ENCODE data around the gene THOP1. TPM values are rescaled to one million over a fixed set of nuclear protein-coding genes. Genes with fewer than 3 reads are reported as not detected.

The THOP1 gene
- total RNA-seq, 1 donor from 2014 or later, result 29.3 TPM

DNA sequence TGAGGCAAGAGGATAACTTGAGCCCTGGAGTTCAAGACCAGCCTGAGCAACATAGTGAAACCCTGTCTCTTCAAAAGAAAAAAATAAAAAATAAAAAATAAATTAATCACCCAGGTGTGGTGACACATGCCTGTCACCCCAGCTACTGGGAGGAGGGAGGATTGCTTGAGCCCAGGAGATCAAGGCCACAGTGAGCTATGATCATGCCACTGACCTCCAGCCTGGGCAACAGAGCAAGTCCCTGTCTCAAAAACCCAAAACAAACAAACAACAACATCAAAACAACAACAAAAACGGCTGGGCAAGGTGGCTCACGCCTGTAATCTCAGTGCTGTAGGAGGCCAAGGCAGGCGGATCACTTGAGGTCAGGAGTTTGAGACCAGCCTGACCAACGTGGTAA, 41.2 kb upstream of the THOP1 start:
- no peak overlapping the region for H3K4me3 ChIP-seq
- H3K36me3 ChIP-seq, result no peaks in the 10 kb centered on the region
- no peak overlapping the region for H3K27ac ChIP-seq
- intact Hi-C loops (cut with DNase I), result loop anchor here (5.0 kb wide), 1 partner anchor 97 kb away; no protein-coding TSS in a partner anchor
- TF ChIP-seq CTCF (IDR thresholded peaks at IDR 0.05), result no peak
- ATAC-seq, result no peak
- H3K9me3 ChIP-seq, result no peaks in the 10 kb centered on the region
- DNase-seq, result no peak
- no peaks in the 10 kb centered on the region for H3K4me1 ChIP-seq
- H3K27me3 ChIP-seq, result peaks cover 5% of the 10 kb centered on the region

GRCh38 chr19:2747349-2747748, 38.0 kb upstream of the THOP1 start:
- Histone ChIP-seq H3K4me1 (no peaks in the 10 kb centered on the region), H3K27me3 (peaks cover 5% of the 10 kb centered on the region), H3K9me3 (no peaks in the 10 kb centered on the region), H3K36me3 (no peaks in the 10 kb centered on the region), H3K27ac (no peak overlapping the region), H3K4me3 (no peak overlapping the region)
- no peak for ATAC-seq
- DNase-seq, result no peak
- no peak for TF ChIP-seq CTCF (IDR thresholded peaks at IDR 0.05)
- intact Hi-C loops (cut with DNase I), result no loop called here

DNA sequence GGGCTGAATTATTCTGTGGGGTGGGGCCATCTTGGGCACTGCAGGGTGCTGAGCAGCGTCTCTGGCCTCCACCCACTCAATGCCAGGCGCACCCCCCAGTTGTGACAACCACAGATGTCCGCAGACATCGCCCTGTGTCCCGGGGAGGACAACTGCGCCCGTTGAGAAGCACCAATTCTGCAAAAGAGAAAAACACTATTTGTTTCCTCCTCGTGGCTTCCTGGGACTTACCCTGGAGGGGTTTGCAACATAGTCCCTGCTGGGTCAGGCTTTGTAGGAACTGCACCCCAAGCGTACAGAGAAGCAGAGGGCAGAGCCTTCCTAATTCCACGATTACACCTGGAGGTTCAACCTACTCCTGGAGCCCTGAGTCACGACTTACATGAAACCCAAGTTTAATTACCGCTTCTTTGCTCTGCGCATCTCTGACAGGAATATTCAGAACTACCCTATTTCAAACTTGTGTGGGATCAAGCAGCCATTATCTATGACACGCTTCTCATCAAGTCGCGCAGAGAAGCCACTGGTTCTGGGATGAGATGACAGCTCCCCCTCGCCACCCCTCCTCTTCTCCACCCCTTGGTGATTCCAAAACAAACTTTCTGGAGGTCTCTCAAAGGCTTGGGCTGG, 34.4 kb upstream of the THOP1 start:
- Histone ChIP-seq H3K4me1 (no peaks in the 10 kb centered on the region), H3K4me3 (no peak overlapping the region), H3K27me3 (peaks cover 5% of the 10 kb centered on the region), H3K27ac (no peak overlapping the region), H3K36me3 (peaks cover 21% of the 10 kb centered on the region), H3K9me3 (no peaks in the 10 kb centered on the region)
- no peak for TF ChIP-seq CTCF (IDR thresholded peaks at IDR 0.05)
- intact Hi-C loops (cut with DNase I), result no loop called here
- no peak for DNase-seq
- ATAC-seq, result no peak

DNA sequence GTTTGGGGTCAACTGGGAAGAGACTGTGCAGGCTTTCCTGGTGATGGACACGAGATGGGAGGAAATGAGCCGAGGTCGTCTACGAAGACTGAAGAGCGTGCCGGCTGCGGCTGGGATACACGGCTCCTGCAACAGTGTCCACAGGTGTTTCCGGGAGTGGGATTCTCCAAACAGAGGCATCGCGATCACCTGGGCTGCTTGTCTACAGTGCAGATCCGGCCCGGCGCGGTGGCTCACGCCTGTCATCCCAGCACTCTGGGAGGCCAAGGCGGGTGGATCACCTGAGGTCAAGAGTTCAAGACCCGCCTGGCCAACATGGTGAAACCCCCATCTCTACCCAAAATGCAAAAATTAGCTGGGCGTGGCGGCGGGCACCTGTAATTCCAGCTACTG, 33.9 kb upstream of the THOP1 start:
- no peaks in the 10 kb centered on the region for H3K9me3 ChIP-seq
- H3K27ac ChIP-seq, result no peak overlapping the region

DNA sequence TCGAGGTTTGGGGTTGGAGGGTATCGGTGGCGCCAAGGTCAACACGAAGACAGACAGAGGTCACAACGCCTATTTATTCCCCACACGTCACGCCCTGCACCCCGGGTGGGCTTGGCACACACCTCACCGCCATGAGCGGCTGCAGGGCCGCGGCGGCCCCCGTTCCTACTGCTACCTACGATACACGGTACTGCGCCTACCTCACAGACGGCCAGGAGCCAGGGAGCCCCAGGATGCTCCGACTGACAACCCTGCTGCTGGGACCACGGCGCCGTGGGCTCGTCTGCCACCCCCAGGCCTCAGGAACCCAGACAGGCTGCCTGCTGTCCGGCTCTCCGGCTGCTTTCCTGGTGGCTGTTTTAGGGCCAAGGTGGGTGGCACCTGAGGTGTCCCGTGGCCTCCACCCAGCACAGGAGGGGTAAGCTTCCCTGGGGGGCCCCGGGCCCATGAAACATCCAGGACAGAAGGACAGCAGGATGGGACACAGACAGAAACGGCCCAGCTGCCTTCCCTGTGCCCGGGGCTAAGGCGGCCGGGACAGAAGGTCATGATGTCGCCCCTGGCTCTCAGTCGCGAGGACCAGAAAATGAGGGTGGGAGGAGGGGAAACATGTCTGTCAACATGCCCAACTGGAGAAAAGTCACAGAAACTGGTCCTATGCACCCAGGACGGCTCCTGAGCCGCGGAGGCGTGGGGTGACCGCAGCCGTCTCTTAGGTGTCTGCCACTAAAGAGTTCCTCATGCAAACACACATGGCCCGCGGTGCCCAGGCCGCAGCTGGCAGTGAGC, 30.4 kb upstream of the THOP1 start:
- ATAC-seq, result no peak
- no peaks in the 10 kb centered on the region for H3K9me3 ChIP-seq

More for the DNA sequence above, 33.9 kb upstream of the THOP1 start:
- Histone ChIP-seq H3K4me3 (no peak overlapping the region), H3K27me3 (peaks cover 5% of the 10 kb centered on the region), H3K4me1 (no peaks in the 10 kb centered on the region), H3K36me3 (peaks cover 24% of the 10 kb centered on the region)
- TF ChIP-seq CTCF (IDR thresholded peaks at IDR 0.05), result no peak
- DNase-seq (no peak), ATAC-seq (no peak)
- intact Hi-C loops (cut with DNase I), result no loop called here

More for the DNA sequence above, 30.4 kb upstream of the THOP1 start:
- Histone ChIP-seq H3K4me1 (no peaks in the 10 kb centered on the region), H3K27me3 (no peaks in the 10 kb centered on the region), H3K36me3 (peaks cover 46% of the 10 kb centered on the region), H3K4me3 (no peak overlapping the region), H3K27ac (no peak overlapping the region)
- no peak for DNase-seq
- no peak for TF ChIP-seq CTCF (IDR thresholded peaks at IDR 0.05)
- intact Hi-C loops (cut with DNase I), result no loop called here

All from upper lobe of right lung (tissue), 1 donor.